Stimulated activated CD8-positive, alpha-beta memory T cell treated with anti-CD3 and anti-CD28 coated beads, Interleukin-7, amount 100 ng/mL, for 4 hours (primary cell): Measurements from ENCODE around the gene TMEM219.

Source experiments
- DNase-seq, 2 donors: peaks; one replicate each; pipeline ENCODE4 v3.0.0-alpha.2; 2020; ENCODE audit warnings: low read depth in 2 of 2

TMEM219 gene

DNA sequence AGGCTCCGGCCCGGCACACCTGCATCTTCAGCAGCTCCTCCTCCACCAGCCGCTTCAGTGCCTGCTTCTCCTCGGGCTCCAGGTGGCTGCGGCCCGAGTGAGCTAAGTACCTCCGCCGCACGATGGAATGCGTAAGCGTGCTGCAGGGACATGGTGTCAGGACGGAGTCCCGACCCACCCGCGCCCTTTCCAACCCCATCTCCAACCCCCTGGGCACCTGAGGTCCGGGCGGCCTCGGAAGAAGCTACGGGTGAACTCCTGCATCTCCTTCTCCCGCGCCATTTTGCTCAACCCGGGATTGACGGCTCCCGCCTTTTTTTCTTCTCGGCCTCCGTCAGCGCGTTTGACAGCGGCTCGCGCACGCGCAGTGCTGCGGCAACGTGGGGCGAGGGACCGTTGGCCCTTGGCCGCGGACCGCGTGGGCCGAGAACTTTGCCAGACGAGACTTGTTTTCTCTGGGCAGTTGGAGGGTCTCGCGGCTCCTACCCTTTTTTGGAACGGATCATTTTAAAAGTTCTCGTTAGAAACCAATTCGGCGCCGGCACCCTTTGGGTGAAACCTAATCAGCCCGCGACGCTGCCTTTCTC, 33.5 kb downstream of the TMEM219 start, which contains the start of gene HIRIP3:
Gene HIRIP3 (minus strand): TSS at position 294 of the 587 bp plus-strand sequence. CDS start 12 bp downstream, at position 282.
- DNase-seq = peak; percentile 72 to 82

DNA sequence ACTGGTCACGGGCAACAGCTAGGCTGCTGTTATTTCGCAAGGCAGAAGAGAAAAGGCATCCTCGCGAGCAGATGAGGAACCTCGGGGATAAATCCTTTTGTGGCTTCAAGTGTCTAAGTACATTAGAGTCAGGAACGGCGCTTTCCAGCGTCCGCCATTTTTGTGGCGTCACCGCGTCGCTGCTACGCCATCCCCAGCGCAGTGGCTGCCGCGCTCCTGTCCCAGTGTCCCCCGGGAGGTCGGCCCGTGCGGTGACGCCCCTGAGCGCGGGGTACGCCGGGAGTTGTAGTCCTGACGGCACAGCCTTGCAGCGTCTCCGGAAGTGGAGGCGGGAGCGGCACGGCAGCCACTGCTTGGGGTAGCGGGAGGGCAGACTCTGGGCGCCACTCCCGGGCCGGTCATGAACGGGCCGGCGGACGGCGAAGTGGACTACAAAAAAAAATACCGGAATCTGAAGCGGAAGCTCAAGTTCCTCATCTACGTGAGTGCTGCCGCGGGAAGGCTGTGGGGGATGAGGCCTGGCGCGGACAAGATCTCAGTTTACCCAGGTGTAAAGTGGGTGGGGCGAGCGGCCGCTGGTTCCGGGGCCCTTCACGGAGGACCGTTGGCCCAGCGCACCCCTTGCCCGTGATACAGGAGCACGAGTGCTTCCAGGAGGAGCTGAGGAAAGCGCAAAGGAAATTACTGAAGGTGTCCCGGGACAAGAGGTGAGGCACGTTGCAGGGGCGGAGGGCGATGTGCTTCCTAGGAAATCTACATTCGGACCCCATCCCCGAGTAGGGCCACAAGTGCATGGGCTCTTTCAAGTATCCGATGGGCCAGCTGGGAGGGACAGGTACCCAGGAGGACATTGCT, 34.3 kb downstream of the TMEM219 start, which contains the start of gene INO80E:
Gene INO80E (plus strand): TSS at position 331 of the 855 bp plus-strand sequence. CDS start 70 bp downstream, at position 401.
- peak; percentile 98 to 99 for DNase-seq

DNA sequence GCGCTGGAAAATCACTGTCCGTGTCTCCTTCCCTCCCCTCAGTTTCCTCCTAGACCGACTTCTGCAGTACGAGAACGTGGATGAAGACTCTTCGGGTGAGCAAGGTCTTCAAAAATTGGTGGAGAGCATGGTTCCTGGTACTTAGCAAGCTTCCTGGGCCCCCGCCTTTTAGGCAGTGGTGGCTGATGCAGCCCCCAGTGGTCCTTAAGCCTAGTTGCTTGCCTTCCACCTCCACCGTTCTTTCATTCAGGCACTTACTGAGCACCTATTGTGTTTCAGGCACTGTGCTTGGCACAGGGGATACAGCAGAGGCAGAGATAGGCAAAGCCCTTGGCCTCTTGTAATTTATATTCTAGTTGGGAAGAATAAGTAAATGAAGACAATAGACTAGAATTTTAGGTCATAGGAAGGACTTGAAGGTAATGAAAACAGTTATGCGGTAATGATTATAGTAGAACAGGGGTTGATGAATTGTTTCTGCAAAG, 34.9 kb downstream of the TMEM219 start:
- no peak for DNase-seq

DNA sequence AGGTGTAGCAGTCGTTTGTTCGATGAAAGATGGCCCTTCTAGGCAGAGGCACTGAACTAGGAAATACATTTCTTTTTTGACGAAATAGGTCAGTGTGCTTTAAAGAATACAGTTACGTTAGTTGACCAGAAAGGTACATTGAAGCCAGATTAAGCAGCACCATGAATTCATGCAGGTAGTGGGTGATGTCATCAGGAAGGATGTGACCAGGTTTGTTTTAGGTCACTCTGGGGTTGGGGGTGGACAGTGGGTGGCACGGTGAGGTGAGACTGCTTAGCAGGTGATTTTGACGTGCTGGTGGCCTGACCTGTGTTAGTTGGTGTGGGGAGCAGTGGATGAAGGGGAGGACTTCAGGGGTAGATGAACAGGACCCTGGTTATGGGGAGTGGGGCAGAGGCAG, 37.7 kb downstream of the TMEM219 start:
- no peak for DNase-seq

DNA sequence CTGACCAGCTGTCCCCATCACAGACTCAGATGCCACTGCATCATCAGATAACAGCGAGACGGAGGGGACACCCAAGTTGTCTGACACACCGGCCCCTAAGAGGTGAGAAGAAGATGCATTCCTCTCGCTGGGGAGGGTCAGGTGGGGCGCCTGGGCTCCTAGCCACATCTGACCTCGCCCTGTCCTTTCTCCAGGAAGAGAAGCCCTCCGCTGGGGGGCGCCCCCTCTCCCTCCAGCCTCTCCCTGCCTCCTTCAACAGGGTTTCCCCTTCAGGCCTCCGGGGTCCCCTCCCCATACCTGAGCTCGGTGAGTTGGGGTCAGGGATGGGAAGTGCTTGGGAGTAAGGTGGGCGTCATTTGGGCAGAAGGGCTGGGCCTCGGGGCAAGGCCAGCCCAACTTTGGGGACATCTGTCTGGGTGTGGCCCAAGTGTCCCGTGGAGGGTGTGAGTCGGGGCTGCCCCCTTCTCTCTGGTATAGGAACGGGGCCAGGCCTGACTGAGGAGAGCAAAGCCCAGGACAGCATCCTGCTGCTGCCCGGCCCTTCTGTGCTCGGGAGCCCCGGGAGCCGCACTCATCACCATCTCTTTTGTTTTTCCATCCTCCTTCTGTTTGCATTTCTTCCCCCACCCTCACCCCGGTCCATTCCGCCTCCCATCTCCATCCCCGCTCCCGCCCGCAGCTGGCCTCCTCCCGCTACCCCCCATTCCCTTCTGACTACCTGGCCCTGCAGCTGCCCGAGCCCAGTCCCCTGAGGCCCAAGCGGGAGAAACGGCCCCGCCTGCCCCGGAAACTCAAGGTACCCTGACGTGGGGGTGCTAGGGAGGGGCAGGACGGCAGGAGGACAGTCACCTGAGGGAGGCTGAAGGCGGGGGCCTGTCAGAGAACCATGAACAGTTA, 39.1 kb downstream of the TMEM219 start:
- no peak for DNase-seq

DNA sequence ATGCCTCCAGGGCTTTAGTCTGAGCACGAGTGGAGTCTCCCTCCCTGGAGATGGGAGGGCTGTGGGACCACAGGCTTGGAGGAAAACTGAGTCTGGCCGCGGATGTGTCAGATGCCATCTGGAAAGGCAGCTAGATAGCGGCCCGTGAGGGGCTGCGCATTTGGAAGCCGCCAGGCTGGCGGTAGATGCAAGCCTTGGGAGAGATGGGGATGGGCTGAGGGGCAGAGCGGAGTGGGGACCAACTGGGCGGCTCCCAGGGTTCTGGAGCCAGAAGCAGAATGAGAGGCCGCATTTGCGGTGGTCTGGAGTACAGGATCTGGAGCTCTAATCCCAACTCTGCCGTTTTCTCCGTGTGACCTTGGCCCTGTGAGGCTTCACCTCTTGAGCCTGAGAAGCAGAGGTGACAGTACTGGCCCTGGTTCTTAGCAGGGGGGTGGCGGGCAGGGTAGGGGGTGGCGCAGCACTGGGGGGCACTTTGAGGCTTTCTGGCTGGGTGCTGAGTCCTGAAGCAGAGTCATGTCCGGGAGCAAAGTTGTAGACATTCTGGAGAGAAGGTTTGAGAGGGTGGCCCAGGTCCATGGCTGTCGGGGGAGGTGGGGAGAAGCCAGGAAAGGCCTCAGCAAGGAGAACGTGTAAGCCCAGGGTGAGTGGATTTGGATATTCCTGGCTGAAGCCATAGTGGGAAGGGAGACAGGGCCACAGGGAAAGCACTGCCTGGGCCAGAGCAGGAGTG, 40.9 kb downstream of the TMEM219 start:
- no peak for DNase-seq

DNA sequence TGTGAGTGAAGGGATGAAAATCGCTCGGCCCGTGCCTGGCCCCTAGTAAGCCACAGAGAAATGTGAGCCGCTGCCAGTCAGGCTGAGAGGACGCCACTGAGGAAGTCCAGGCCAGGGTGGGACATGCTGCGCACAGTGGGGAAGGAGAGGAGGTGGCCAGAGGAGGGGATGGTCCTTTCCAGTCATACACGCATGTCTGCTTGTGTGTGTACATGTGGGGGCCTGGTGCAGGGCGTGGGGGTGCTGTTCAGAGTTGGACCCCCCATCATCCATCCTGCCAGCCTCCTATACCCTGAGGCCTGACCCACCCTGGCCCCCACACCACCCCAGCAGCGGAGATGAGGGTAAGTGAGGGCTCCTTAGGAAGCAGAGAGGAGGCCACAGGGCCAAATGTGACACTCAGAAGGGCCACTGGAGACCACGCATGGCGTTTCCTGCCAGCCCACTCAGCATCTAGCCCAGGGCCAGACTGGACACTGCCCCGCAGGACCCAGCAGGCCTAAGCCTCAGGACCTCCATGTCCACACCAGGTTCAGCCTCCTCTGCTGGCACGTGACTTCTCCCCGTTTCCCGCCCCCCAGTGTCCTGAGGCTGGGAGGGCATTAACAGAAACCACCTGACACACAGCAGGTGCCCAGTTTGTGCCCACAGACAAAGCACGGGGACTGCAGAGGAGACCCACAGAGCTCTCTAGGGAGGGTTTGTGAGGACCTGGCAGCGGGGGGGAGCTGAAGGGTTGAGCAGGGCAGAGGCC, 42.0 kb downstream of the TMEM219 start:
- DNase-seq = no peak

DNA sequence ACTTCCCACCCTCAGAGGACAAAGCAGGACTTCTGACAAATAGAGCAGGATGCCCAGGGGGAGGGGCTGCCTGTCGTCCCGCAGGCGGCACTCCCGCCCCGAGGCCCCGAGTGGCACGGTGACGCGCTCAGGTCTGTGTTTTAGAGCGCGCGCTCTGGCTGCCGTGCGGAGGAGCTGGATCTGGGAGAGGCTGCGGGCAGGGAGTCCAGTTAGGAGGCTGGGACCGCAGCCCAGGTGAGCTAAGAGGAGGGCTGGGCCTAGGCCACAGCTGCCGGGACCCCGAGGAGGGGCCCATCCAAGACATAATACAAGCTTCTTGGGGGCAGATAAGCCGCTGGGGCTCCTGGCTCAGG, 42.5 kb downstream of the TMEM219 start:
- DNase-seq = no peak

DNA sequence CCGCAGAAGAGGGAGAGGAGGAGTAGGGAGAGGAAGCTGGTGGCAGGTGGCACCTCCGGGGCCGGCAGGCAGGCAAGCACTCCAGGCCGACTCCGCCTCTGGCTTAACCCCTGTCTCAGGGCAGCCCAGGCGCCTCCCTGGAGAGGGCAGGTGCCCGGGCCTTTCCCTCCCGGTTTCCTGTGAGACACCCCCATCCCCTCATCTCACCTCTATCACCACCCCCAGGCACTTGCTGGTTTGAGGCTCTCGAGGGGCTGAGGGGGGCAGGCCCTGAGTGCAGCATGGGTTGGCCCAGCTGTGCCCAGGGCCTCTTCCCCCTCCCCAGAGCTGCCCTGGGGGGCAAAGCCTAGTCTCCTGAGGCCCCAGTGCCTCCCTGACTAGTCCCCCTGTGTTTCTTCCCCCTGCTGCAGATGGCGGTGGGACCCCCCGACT, 42.9 kb downstream of the TMEM219 start:
- no peak for DNase-seq

DNA sequence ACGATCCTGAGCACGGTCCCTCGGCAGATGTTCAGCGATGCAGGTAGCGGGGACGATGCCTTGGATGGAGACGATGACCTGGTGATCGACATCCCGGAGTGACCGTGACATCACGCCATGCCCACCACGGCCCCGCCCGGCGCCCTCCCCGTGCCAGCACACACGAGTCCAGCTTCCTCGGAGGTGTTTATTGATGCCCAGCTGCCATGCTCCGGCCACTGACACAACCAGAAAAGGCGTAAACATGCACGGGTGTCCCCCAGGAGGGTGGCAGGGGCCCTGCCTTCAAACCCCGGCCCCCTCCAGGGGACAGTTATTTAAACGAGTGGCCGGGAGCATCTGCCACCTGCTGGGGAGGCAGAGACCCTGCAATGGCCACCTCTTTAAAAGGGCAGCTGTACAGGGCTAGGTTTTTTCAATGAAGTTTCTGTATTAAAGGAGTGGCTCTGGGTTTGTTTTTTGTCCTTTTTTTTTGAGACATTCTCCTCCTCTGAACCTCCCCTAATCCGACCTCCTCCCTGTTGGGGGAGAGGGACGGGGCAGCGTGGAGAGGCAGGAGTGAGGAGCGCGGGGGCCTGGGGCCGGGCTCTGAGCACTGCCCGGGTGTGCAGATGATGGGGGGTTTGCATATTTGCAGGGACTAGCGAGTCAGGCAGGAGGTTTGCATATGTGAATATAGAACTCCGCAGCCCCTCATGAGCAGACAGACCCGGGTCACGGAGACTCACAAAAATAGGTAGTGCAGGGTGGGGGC, 43.6 kb downstream of the TMEM219 start:
- no peak for DNase-seq

DNA sequence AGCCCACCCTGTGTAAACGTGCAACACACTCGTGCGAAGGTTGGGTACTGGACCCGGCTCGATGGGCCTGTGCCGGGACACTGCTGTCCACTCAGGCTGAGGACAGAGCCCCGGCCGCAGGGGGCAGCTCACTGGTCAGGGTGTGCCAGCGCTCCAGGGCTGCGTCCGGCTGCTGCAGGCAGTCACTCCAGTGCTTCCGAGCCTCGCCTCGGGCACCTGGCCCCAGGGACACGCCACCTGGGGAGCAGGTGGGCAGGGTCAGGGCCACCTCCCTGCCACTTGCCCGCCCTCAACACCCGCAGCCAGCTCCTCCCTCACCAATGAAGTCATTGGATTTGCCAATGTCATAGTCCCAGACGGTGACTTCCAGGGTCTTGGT, 44.2 kb downstream of the TMEM219 start:
- no peak for DNase-seq

DNA sequence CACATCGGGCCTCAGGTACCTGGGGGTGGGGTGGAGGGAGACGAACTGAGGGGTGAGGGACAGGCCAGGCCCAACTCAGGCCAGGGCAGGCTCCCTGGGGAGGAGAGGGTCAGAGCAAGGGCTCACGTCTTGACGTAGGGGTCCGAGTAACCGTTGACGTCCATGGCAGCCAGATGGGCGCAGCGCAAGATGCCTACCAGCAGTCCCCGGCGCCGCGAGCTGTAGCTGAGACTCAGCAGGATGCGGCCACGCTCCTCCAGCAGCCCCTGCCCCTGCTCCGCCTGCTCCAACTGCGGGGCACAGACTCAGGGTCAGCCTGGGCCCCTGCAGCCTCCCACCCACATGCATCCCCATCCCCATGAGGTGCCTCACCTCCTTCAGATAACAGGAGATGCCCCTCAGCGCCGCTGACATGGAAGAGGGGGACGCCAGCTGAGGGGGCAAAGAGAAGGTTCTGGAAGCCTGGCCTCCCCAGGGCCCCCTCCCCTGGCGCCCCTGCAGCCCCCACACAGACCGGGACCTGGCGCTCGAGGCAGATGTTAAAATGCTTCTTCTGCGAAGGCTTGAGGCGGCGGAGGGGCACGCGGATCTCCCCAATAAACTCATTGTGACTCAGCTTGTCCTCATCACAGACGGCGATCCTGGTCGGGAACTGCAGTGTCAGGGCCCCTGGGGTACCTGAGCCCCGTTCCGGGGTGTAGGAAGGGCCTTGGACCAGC, 44.9 kb downstream of the TMEM219 start:
- no peak for DNase-seq

DNA sequence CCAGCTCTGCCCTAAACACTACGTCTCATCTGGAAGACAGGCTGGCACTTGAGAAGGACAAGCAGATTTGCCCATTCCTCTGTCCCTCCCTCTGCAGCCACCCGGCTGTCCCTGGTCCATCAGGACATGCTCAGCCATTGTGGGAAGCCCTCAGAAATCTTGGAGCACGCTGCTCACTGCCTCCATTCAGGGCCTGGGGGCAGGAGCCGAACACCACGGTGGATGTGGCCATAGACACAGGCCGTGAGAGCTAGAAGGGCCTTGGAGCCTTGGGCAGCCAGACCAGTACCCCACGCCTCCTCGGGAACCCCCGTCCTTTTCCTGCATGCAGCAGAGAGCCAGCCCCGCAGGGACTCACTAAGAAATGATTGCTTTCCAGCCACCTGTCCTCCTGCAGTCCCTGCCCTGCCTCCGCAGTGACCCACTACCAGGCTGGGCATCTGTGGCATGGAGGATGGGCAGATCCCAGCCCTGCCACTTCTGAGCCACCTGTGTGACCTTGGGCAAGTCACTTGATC, 45.6 kb downstream of the TMEM219 start:
- DNase-seq = no peak

DNA sequence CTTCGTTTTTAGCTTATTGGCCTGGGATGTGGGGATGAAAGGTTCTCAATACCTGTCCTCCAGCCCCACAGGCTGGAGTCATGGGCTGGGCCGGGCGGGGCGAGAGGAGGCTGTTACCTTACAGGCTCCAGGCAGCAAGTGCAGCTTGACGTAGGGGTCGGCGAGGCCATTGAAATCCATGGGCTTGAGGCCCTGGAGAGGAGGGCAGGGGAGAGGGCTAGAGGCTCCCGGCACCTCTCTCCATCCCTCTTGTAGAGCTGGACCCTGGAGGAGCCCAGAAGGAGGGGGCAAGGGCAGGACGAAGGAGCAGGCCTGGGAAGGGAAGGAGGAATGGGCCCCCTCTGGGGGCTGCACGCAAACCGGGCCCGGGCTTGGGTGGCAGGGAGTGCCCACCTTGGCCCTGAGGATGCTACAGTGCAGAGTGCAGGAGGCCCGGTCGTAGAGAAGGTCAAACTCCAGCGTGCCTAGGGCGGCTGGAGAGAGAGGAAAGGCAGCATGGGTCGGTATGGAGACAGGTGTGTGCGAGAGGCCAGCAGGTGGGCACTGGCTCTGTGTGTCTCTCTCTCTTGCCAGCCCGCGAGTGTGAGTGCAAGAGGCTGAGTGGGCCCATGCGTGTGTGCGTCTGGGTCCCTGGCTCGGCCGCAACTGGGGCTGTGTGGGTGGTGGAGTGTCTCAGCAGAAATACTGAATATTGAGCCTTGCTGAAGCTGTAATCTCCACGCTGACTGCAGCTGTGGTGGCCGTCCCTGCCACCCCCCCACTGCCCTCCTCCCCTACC, 47.4 kb downstream of the TMEM219 start:
- DNase-seq = no peak

DNA sequence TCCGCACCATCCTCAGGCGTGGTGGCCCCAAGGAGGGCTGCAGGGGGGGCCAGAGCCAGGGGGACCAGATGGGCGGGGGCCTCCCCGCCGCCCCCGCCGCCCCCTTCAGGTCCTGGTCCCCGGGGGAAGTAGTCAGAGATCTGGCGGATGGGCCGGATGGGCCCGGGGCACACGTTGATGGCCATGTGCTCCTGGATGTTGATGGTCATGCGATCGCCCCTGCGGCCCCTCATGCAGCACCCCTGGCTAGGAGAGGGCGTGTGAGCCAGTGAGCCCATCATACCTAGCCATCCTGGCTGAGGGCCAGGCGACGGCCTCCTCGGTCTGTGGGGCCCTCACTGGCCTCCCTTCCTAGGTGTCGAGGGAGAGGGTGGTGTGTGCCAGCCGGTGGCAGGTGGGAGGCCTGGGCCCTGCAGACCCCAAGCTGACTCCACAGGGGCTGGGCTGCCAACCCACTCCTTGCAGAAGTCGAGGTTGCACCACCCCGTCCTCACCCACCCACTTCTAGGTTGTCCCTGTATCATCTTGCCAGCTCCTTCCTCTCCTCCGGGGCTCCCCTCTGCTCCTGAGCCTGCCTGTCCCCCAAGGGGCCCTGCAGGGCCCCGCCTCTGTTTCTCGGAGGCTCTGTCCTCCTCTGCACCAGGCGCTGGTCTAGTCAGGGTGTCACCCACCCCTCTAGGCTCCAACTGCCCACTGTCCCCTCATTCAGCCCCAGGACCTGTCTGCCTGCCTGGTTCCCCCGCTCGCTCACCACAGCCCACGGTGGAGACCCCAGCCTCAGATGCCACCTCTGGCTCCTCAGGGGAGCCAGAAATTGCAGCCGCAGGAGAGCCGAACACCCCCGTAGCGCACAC, 48.3 kb downstream of the TMEM219 start:
- DNase-seq = no peak

DNA sequence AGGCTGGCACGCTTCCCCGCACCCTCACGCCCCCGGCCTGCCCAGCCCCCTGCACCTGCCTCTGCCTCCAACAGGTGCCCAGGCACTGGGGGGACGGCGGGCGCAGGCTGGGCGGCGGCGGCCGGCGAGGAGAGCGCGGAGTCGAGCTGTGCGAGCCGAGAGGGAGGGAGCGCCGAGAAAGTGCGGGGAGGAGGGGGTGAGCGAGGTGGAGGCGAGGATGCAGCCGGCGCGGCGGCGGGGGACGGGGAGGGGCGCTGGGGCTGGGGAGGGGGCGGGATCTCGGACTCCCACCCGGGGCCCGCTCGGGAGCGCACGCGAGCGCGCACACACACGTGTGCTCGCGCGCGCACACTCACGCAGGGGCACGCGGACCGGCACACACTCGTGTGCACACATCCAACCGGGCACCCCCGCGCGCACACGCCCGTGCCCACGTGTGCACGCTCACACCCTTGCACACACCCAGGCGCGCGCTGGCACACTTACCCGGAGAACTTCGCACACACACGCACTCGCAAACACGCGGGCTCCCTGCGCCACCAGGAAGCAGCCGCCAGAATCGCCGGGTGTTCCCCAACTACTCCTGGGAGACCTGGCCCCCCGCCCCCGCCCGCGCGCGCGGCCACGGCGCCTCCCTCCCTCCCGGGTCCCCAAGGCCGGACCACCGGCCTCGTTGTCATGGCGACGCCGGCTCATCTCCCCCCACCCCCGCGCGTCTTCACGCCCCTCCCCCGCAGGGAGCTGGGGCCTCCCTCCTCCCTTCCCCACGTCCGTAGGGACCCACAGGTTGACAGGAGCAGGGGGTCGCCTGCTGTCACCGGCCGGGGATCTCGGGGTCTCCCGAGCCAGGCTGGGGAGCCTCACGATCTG, 49.2 kb downstream of the TMEM219 start, which contains the start of gene DOC2A:
Gene DOC2A (minus strand): TSS at position 184 of the 870 bp plus-strand sequence. CDS start 805 bp downstream, outside the sequence.
- peak in 1 of 2 donors; percentile 32 for DNase-seq
